Activated CD4-positive, alpha-beta T cell treated with anti-CD3 and anti-CD28 coated beads for 4 hours (primary cell): ENCODE results near the gene KRTAP11-1.

Experiments
- DNase-seq, 2 donors: peaks; one replicate each; pipeline ENCODE4 v3.0.0-alpha.2; 2020

Gene KRTAP11-1, protein sequence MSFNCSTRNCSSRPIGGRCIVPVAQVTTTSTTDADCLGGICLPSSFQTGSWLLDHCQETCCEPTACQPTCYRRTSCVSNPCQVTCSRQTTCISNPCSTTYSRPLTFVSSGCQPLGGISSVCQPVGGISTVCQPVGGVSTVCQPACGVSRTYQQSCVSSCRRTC

DNA sequence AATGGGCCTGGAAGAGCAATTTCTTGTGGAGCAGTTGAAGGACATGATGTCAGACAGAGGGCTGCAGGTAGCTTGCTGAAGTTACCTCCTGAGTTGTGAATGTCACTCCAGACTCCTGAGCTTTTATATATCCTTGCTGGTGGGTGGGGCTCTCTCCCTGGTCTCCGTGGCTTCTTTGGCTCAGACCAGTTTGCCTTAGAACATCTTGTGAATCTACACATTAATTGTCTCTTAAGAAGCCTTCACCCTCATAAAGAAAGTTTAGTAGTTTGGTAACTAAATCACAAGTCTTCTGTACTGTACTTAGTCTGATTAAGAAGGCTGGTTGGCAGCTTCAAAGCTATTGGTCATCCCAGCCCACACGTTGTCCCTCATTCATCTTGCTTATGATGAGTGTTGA, at the start of gene KRTAP11-1:
Gene KRTAP11-1 (minus strand): TSS at position 101 of the 400 bp plus-strand sequence. CDS start 56 bp downstream, at position 45.
- no peak for DNase-seq

DNA sequence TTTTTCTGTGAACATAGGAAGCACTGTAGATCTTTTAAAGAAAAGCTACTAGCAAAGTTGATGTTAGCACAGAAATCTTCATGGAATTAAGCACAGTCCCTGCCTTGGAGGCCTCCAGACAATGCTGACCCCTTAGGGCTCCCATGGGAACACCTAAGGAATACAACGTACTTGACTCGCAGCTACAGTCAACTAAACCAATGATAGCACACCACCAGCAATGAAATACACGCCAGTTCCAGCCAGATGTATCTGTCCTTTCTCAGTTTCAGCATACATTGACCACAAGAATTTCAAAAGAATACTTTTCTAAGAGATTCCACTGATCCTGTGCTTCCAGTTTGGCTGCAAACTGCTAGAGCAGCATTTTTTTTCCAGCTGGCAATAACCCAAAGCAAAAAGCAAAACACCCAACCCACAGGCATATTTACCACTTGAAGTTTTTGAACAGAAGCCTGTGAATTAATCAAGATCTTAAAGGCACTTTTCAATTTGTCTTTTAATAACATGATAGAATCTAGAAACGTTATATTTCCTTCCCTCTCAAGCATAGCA, 42.8 kb upstream of the KRTAP11-1 start:
- no peak for DNase-seq

DNA sequence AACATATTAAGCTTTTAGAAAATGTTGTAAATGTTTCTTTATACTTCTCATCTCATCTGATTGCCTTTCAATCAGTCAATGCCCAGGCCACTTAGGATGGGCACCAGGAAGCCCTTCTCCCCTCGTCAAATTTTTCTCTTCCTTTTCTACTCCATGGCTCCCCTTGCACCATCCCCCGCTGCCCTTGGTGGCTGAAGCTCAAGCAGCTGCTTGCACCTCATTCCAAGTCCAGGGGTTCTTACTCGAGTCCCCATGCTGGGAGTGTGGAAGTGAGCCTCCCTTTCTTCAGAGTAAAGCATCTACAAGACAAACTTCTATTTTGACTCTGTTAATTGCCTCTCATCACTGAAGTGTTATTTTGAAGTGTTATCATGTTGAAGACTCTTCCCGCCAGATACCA, 39.7 kb upstream of the KRTAP11-1 start:
- no peak for DNase-seq

DNA sequence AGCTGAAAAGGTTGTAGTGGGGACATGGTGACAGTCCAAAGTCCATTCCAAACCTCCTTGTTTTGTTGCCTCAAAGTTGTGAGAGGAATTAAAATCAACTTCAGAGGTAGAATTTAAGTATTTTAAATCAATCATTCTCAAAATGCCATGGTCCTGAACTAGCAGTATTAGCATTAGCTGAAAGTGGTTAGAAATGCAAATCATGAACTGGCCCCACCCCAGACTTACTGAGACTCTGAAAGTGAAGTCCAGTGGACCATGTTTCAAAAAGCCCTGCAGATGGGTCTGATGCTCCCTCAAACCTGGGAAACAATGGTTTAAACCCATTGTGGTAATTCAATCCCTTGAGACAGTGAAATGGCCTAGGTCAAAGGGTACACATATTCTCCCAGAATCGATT, 36.2 kb upstream of the KRTAP11-1 start:
- DNase-seq, result no peak

DNA sequence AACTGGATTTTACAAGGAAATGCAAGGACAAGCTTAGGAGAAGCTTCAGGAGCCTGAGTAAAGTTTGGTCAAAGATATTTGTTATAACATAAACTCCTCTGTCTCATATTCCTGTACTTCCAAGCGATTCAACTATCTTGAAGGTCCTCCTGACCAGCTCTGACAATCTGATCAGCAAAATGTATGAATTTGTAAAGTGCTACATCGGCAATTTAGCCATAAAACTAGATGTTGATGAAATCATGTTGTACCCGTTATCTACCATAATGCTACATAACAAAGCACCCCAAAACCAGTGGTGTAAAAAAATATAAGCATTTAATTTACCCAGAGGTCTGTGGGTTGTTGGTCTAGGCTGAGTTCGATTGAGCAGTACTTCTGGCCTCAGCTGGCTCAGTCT, 19.5 kb upstream of the KRTAP11-1 start:
- no peak for DNase-seq

DNA sequence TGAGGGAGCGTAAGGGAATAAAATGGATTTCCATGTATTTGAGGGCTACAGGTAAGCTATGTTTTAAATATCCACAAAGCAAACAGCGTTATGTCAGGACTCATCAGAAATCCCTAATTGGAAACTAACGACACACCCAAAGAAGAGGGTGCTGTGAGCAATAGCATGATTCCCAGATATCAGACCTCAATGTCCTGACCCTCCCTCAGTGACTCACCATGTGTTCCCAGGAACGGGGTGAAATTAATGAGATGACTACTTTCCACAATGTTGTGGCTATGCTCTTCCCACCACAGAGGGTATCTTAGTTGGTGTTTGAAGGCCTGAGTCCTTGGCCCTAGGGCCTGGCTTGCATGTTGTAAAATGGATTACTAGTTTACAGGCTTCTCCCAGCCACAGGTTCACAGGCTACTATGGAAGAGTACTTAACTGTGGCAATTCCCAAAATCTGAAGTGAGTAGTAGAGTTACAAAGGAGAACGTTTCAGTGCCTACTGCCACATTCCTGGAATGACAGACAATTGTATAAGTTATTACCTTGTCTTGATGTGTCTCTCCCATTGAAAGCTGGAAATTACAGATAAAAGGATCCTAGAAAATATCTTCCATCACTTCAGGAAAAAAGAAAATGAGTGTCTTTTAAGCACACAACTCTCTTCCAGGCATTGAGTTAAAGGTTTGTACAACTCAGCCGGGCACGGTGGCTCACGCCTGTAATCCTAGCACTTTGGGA, 1.7 kb upstream of the KRTAP11-1 start:
- no peak for DNase-seq

DNA sequence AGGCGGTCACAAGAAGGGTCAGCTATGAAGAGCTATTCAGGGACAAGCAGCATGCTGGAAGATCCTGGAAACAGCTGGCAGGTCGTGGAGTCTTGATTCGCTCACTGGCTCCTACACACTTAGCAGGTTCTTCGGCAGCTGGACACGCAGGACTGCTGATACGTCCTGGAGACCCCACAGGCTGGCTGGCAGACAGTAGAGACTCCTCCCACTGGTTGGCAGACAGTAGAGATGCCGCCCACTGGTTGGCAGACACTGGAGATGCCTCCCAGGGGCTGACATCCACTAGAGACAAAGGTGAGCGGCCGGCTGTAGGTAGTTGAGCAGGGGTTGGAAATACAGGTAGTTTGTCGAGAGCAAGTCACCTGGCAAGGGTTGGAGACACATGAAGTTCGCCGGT, 466 bp downstream of the KRTAP11-1 start:
- no peak for DNase-seq

DNA sequence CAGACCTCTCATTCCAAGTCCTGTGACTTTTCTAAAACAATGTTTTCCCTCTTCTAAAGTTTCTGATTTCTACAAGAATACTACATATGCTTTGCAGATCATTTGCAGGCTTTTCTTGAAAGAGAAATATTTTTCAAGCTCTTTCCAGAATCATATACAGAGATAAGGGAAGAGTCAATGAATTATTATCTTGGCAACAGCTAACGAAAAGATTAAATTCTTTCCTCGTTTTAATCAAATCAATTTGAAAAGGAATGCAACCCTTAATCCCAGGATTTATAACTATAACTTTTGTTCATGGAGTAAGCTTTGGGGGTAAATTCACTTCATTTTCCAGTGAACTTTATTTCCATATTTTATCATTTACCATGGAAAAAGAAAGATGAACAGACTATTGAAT, 6.9 kb downstream of the KRTAP11-1 start:
- DNase-seq, result no peak

DNA sequence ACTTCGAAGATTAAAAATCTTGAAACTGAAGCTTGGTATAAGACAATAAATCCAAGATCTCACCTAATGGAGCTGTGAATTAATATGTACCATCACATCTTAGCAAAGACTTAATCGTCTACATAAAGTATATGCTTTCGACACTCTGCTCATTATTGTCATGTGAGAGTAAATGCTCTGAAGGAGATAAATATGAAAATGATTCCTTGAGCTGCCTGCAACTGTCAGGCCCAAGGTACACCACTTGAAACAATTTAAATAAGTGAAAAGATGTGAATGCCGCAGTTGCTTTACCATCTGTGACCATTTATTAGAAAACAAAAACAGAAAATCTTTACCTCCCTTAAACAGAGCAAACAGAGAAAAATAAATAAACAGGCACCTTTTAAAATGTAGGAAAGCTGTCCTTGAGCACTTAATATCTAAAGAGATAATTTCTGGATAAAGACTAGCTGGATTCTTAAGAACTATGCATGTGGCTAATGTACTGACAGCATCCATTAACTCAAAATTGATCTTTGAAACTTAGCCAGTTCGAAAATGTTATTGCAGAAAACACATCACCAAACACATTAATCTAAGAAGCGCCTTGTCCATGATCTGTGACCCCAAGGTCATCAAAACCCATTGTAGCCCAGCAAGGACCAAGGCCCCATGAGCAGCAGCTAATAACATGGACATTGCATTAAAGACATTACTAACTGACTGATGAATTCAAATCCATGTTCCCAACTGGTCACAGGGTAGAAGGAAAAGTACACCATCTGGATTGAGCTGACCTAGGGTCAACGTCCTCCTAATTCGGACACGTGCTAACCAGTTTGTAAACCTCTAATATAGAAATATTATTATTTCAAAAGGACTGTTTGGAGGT, 33.5 kb downstream of the KRTAP11-1 start:
- no peak for DNase-seq

DNA sequence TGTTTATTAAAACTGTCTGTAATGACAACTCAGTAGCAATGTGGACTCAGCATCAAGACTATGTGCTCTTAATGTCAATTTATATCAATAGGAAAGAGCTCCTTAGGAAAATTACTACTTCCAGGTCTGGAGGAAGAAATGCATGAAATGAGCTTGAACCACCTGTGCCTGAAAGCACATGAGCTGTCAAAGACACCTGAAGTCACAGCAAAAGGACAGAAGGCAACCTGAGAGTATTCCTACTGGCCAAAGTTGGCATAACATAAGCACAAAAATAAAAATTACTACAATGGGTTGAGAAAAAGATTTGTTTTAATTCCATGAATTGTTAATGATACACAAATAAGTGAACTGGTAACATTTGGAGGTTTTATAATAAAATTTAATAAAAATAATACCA, 38.4 kb downstream of the KRTAP11-1 start:
- DNase-seq, result no peak

DNA sequence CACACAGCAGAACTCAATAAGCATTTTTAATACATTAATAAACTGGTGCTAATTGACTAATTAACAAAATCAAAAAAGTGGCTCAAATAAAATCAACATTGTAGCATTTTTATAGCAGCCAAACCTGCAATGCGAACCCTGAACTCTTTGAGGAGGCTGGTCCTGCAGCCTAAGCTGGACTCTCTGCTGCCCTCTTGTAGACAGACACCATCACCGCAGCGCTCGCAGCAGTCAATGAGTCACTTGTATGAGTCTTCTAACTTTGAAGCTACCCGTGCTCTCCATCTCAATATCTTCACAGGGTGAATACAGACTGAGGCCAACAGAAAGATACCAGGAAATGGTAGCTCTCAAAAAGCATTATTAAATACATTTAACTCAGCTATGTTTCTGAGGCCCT, 42.1 kb downstream of the KRTAP11-1 start:
- DNase-seq, result peak; percentile 1 to 3

DNA sequence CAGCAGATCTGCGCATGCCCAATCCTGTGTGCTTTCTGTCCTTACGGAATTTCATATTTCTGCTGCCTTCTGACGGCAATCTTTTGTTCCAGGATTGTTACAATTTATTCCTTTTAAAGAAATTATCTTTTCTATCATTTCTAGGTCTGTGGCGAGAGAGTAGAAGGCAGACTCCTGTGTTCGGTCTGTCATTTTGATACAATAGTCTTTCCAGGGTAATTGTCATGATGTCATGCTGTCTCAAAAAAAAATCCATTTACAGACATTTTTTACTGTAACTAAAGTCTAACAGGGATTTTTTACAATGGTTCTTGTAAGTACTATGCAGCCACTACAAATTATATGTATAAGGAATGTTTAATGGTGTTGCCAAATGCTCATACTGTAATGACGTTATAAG, 42.8 kb downstream of the KRTAP11-1 start:
- DNase-seq, result no peak

DNA sequence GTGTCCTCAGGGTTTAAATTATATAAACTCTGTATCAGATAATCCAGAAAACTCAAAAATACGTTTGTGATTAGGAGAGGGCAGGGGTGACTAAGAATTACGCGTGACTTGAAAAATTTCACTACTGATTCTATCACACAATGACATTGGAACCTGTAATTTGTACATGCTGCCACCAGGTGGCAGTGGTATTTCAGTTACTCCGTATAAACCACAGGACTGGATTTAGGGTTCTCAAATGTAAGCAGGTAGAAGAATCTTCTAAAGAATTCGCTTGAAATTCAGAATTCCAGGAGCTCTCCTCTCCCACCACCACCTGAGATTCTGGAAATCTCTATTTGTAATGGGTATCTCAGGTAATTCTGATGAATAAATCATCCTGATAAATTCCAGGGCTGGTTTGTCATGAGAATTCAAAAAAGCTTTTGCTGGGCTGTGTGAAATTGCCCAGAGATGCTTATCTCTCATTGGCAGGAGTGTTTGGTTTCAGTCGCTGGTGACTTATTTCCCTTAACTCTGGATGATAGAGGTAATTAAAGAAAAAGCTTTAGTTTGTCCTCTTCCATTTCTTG, 50.1 kb downstream of the KRTAP11-1 start:
- DNase-seq, result peak in 1 of 2 donors; percentile 19
